Upper lobe of left lung (tissue), 4 donors: ENCODE results near the gene CNPPD1.

Experiments used
- CTCF ChIP-seq, 6 experiments: fragments of 450-650 bp in 4 of 6; fragments of 200-600 bp in 2 of 6; sonication (generic) in 2 of 6; IDR thresholded peaks; one replicate each; pipeline ENCODE4 v1.5.1; 2016 to 2019; ENCODE audit warnings: antibody characterized with exemption in 6 of 6
- EP300 ChIP-seq, 4 donors: sonication (generic); formaldehyde crosslinking; IDR thresholded peaks; one replicate each; pipeline ENCODE4 v1.5.1; 2017; ENCODE audit warnings: antibody characterized with exemption in 4 of 4, control low read depth in 2 of 4
- POLR2A ChIP-seq, 4 donors: fragments of 450-650 bp; IDR thresholded peaks; one replicate each; pipeline ENCODE4 v1.5.1; 2016 to 2017; ENCODE audit warnings: antibody characterized with exemption in 4 of 4, mild to moderate bottlenecking in 2 of 4
- POLR2AphosphoS5 ChIP-seq, 2 donors: sonication (generic); formaldehyde crosslinking; IDR thresholded peaks; one replicate each; pipeline ENCODE4 v1.5.1; 2017; ENCODE audit warnings: antibody characterized with exemption in 2 of 2

DNA sequence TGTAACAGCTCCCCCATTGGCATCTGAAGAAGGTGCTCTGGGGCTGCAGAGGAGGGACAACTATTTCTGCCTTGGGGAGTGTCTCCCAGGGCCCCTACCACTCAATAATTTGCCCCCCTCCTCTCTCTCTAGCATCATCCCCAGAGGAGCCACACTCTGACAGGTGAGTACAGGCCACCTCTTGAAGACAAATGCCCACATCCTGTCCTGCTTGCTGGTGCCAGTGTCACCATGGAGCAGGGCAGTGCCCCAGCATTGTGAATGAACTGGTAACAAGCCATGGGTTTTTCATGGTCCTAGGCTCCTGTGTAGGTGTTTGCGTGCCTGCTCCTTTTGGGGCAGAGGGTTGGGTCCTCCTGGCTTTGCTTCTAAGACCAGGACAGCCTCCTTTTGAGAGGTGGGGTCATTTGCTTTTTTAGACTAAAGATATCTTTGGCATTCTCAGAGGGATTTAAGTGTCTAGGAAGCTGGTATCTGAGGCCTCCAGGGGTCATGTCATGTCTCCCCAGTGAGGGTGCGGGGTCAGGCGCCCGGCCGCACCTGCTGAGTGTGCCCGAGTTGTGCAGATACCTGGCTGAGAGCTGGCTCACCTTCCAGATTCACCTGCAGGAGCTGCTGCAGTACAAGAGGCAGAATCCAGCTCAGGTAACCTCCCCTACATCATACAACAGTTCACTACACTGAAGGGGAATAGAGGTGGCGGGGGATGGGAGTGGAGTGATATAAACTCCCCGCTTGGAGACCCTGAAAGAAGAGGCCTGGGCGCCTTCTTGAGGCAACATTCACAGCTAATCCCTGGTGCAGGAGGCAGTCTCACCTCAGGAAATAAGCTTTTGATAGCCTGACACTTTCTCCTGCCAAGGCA lies 3.1 kb upstream of the CNPPD1 start:
- TF ChIP-seq CTCF (IDR thresholded peaks at IDR 0.05) (no peak), POLR2AphosphoS5 (IDR thresholded peaks at IDR 0.05) (no peak), POLR2A (IDR thresholded peaks at IDR 0.05) (no peak), EP300 (IDR thresholded peaks at IDR 0.05) (no peak)
